ENCODE measurements around the gene HDX. TPM values are rescaled to one million over a fixed set of nuclear protein-coding genes. Genes with fewer than 3 reads are reported as not detected.
A peak's percentile ranks its signal among the peaks of the same experiment; 100 is the strongest.

The HDX gene
- total and polyA plus RNA-seq, 12 donors, result 0.64 to 53.3 (median 6.1) TPM

- intact Hi-C loops (cut with DNase I), result no loop called here
- Histone ChIP-seq H3K4me1 (replicated peaks in 1 of 2) (no peaks in the 10 kb centered on the region), H3K36me3 (replicated peaks in 1 of 2) (no peaks in the 10 kb centered on the region), H3K27ac (no peak overlapping the region), H3K27me3 (no peaks in the 10 kb centered on the region), H3K4me3 (no peak overlapping the region), H3K9me3 (replicated peaks in 1 of 3) (no peaks in the 10 kb centered on the region)
- DNase-seq, result no peak
- WGBS, 4 donors, result 13 to 24% (median 18%) methylated on average over 4 of the region's 4 CpGs
- TF ChIP-seq CTCF (IDR thresholded peaks at IDR 0.05), result peak; percentile 36 to 68 (median 46)
- TF ChIP-seq POLR2A (IDR thresholded peaks at IDR 0.05), result no peak
These were observed 162.5 kb downstream of the HDX start for GRCh38 chrX:84339507-84340364.

GRCh38 chrX:84336646-84337045 lies 165.6 kb downstream of the HDX start:
- 61 to 96% (median 66%) methylated on average over 3 of the region's 3 CpGs for WGBS, 4 donors
- TF ChIP-seq CTCF (IDR thresholded peaks at IDR 0.05) (no peak), POLR2A (IDR thresholded peaks at IDR 0.05) (no peak)
- Histone ChIP-seq H3K4me1 (replicated peaks in 1 of 2) (no peaks in the 10 kb centered on the region), H3K27ac (no peak overlapping the region), H3K36me3 (replicated peaks in 1 of 2) (no peaks in the 10 kb centered on the region), H3K9me3 (replicated peaks in 1 of 3) (no peaks in the 10 kb centered on the region), H3K27me3 (no peaks in the 10 kb centered on the region), H3K4me3 (no peak overlapping the region)
- intact Hi-C loops (cut with DNase I), result no loop called here
- DNase-seq, result no peak

GRCh38 chrX:84335121-84335520 lies 167.1 kb downstream of the HDX start:
- Histone ChIP-seq H3K4me1 (replicated peaks in 1 of 2) (no peaks in the 10 kb centered on the region), H3K27me3 (no peaks in the 10 kb centered on the region), H3K9me3 (replicated peaks in 1 of 3) (no peaks in the 10 kb centered on the region), H3K4me3 (no peak overlapping the region), H3K36me3 (replicated peaks in 1 of 2) (no peaks in the 10 kb centered on the region), H3K27ac (no peak overlapping the region)
- no peak for DNase-seq
- TF ChIP-seq POLR2A (IDR thresholded peaks at IDR 0.05) (no peak), CTCF (IDR thresholded peaks at IDR 0.05) (no peak)
- intact Hi-C loops (cut with DNase I), result no loop called here
- WGBS, 4 donors, result 66 to 79% (median 74%) methylated on average over 1 of the region's 1 CpG

- Histone ChIP-seq H3K27ac (no peak overlapping the region), H3K36me3 (replicated peaks in 1 of 2) (no peaks in the 10 kb centered on the region), H3K9me3 (replicated peaks in 1 of 3) (no peaks in the 10 kb centered on the region), H3K4me1 (replicated peaks in 1 of 2) (no peaks in the 10 kb centered on the region), H3K4me3 (no peak overlapping the region), H3K27me3 (no peaks in the 10 kb centered on the region)
- TF ChIP-seq POLR2A (IDR thresholded peaks at IDR 0.05) (no peak), CTCF (IDR thresholded peaks at IDR 0.05) (no peak)
- 66 to 99% (median 76%) methylated on average over 2 of the region's 2 CpGs for WGBS, 4 donors
- intact Hi-C loops (cut with DNase I), result no loop called here
- no peak for DNase-seq
These were observed 180.0 kb downstream of the HDX start for GRCh38 chrX:84322083-84322827.
